ENCODE data around the gene MAEA.

MAEA gene

DNA sequence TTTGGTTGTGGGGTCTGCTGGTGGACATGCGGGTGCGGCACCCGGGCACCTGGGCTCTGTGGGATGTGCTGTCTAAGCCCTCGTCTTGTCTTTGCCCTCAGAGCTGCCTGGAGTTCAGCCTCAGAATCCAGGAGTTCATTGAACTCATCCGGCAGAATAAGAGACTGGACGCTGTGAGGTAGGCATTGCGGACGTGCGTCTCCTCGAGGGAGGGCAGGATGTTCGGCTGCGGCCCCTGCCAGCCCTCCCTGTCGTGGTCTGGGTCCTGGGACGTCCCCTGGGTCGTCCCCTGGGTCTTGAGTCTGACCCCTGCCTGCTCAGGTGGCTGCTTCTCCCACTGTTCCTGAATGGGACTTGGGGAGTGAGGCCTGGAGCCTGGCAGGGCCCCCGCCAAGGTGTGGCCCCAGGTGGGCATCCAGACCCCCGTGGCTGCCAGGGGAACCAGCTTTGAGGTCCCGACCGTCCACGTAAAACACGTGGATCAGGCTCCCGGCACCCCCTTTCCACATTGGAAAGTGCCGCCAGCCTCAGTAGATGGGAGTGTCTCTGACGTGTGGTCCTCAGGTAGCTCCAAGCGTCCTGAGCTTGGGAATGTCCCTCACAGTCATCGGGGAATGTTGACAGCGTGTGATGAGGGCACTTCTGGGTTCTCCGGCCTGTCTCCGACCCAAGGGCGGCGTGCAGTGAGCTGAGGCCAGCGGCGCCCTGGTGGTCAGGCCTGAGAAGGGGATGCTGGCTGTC, 38.0 kb downstream of the MAEA start:
- Histone ChIP-seq H3K4me2 (no peak overlapping the region), H3K27ac (no peak overlapping the region), H4K20me1 (ENCODE audit: insufficient read depth) (no peaks in the 10 kb centered on the region), H3K36me3 (ENCODE audit: insufficient read depth) (no peaks in the 10 kb centered on the region), H2AFZ (ENCODE audit: low read depth) (no peak overlapping the region), H3K4me3 (IDR thresholded peaks at IDR 0.05; ENCODE audit: insufficient read depth, low read depth, low read length) (no peak overlapping the region), H3K4me1 (ENCODE audit: low read depth, poor library complexity, severe bottlenecking) (no peaks in the 10 kb centered on the region), H3K79me2 (ENCODE audit: insufficient read depth, low read depth) (no peaks in the 10 kb centered on the region), H3K9ac (no peak overlapping the region), H3K27me3 (ENCODE audit: insufficient read depth, low read depth) (no peaks in the 10 kb centered on the region)
- TF ChIP-seq, protein P1, sequence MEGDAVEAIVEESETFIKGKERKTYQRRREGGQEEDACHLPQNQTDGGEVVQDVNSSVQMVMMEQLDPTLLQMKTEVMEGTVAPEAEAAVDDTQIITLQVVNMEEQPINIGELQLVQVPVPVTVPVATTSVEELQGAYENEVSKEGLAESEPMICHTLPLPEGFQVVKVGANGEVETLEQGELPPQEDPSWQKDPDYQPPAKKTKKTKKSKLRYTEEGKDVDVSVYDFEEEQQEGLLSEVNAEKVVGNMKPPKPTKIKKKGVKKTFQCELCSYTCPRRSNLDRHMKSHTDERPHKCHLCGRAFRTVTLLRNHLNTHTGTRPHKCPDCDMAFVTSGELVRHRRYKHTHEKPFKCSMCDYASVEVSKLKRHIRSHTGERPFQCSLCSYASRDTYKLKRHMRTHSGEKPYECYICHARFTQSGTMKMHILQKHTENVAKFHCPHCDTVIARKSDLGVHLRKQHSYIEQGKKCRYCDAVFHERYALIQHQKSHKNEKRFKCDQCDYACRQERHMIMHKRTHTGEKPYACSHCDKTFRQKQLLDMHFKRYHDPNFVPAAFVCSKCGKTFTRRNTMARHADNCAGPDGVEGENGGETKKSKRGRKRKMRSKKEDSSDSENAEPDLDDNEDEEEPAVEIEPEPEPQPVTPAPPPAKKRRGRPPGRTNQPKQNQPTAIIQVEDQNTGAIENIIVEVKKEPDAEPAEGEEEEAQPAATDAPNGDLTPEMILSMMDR (conservative IDR thresholded peaks at IDR 0.05; ENCODE audit: low read depth, low read length), result no peak

GRCh38 chr4:1328267-1329155, 38.8 kb downstream of the MAEA start:
- H3K9ac ChIP-seq, result no peak overlapping the region
- TF ChIP-seq, protein P1 (conservative IDR thresholded peaks at IDR 0.05; ENCODE audit: low read depth, low read length), result no peak
- no peak overlapping the region for H3K4me2 ChIP-seq
- H3K27me3 ChIP-seq (ENCODE audit: insufficient read depth, low read depth), result no peaks in the 10 kb centered on the region
- no peak overlapping the region for H2AFZ ChIP-seq (ENCODE audit: low read depth)
- H3K79me2 ChIP-seq (ENCODE audit: insufficient read depth, low read depth), result no peaks in the 10 kb centered on the region
- H3K4me1 ChIP-seq (ENCODE audit: low read depth, poor library complexity, severe bottlenecking), result no peaks in the 10 kb centered on the region
- no peaks in the 10 kb centered on the region for H4K20me1 ChIP-seq (ENCODE audit: insufficient read depth)
- H3K36me3 ChIP-seq (ENCODE audit: insufficient read depth), result no peaks in the 10 kb centered on the region
- no peak overlapping the region for H3K4me3 ChIP-seq (IDR thresholded peaks at IDR 0.05; ENCODE audit: insufficient read depth, low read depth, low read length)
- H3K27ac ChIP-seq, result no peak overlapping the region

DNA sequence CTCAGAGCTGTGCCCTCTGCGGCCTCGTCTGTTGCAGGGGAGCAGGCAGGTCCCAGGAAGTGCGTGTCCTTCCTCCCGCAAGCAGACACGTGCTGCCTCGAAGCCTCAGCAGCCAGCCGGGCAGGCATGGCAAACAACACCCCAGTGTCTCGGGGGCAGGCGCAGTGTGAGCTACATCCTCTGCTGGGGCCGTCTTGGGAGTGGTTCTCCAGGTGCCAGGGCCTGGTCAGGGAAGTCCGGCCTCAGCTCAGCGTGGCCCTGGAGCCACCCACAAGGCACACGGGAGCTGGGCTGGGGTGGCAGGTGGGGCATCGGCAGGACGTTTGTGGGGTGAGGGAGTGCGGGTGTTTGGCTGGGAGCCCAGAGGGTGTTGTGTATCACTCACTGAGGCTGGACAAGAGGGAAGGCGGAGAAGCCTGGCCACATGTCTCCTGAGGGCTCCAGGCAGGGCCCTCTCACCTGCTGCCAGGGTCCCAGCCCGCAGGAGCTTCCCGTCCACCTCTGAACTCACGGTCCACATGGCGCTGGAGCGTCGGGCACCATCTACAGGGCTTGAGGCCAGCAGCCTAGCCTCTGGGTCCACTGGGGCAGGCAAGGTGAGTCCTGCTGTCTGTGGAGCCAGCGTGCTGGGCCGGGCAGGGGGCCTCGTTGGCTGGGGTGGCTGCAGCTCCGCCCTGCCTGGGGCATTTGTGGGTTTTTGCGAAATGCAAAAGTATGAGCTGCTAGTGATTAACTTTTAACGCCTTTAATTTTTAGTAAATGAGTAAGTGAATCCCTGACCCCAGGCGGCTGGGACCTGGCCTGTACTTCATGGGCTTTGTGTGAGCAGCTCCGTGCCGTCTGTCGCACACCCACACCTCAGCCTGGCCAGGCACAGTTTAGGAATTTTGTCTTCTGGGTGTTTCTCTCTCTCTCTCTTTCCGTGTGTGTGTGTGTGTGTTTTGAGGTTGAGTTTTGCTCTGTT, 40.0 kb downstream of the MAEA start:
- H3K27ac ChIP-seq, result no peak overlapping the region
- H3K79me2 ChIP-seq (ENCODE audit: insufficient read depth, low read depth), result no peaks in the 10 kb centered on the region
- no peak overlapping the region for H3K9ac ChIP-seq
- no peaks in the 10 kb centered on the region for H3K27me3 ChIP-seq (ENCODE audit: insufficient read depth, low read depth)
- no peaks in the 10 kb centered on the region for H3K4me1 ChIP-seq (ENCODE audit: low read depth, poor library complexity, severe bottlenecking)
- H3K36me3 ChIP-seq (ENCODE audit: insufficient read depth), result no peaks in the 10 kb centered on the region
- no peak overlapping the region for H3K4me3 ChIP-seq (IDR thresholded peaks at IDR 0.05; ENCODE audit: insufficient read depth, low read depth, low read length)
- H2AFZ ChIP-seq (ENCODE audit: low read depth), result no peak overlapping the region
- H3K4me2 ChIP-seq, result no peak overlapping the region
- no peaks in the 10 kb centered on the region for H4K20me1 ChIP-seq (ENCODE audit: insufficient read depth)
- TF ChIP-seq, protein P1 (conservative IDR thresholded peaks at IDR 0.05; ENCODE audit: low read depth, low read length), result no peak

Data from KMS-11 (cell line).